GM13977 (cell line): ENCODE results near the gene RPL7L1.
"Not testable (repeated sequence)": the region's sequence is repeated elsewhere in the genome, so short reads cannot be mapped to it uniquely, and the experiment has no call there.

ENCODE experiments used
- DNase-seq: peaks from one replicate; pipeline ENCODE4 v3.0.0; 2012; ENCODE audit warnings: low spot score
- CTCF ChIP-seq: IDR thresholded peaks from 2 replicates; pipeline ENCODE4 v1.5.1; 2012; ENCODE audit warnings: mild to moderate bottlenecking, control low read depth; ENCODE audit not compliant: insufficient read depth; ENCODE audit errors: extremely low read depth, missing control alignments
- in situ Hi-C: fragments of 300-500 bp; cut with MboI; formaldehyde crosslinking; loops from one replicate; pipeline ENCODE4 v1.12.0; 2022; ENCODE audit warnings: low sequenced_read_pairs, low pct_unique_long_range_greater_than_20kb, mixed read lengths, inconsistent platforms; ENCODE audit not compliant: unreplicated experiment

Gene RPL7L1

GRCh38 chr6:42871711-42872110 lies 7.7 kb upstream of the RPL7L1 start:
- no peak for TF ChIP-seq CTCF
- in situ Hi-C loops, result no loop called here
- DNase-seq, result no peak

GRCh38 chr6:42873313-42873712 lies 6.1 kb upstream of the RPL7L1 start:
- no peak for TF ChIP-seq CTCF
- DNase-seq, result no peak
- in situ Hi-C loops, result no loop called here

GRCh38 chr6:42877695-42878094 lies 1.7 kb upstream of the RPL7L1 start:
- in situ Hi-C loops, result loop anchor here (5.0 kb wide), 1 partner anchor 215 kb away; no protein-coding TSS in a partner anchor
- no peak for DNase-seq

GRCh38 chr6:42880240-42880817 lies 913 bp downstream of the RPL7L1 start:
- in situ Hi-C loops, result not testable (repeated sequence)

More at GRCh38 chr6:42877695-42878094, 1.7 kb upstream of the RPL7L1 start:
- no peak for TF ChIP-seq CTCF

GRCh38 chr6:42880871-42881270 lies 1.5 kb downstream of the RPL7L1 start:
- DNase-seq, in situ Hi-C loops: not testable (repeated sequence)

More at GRCh38 chr6:42880240-42880817, 913 bp downstream of the RPL7L1 start:
- not testable (repeated sequence) for DNase-seq

- in situ Hi-C loops, result no loop called here
- DNase-seq, result no peak
- no peak for TF ChIP-seq CTCF
Observed at GRCh38 chr6:42885702-42886101, 6.3 kb downstream of the RPL7L1 start.

GRCh38 chr6:42888201-42888600 lies 8.8 kb downstream of the RPL7L1 start:
- in situ Hi-C loops, DNase-seq: not testable (repeated sequence)

- in situ Hi-C loops, result no loop called here
- TF ChIP-seq CTCF, result no peak
- DNase-seq, result no peak
Observed at GRCh38 chr6:42889815-42890214, 10.4 kb downstream of the RPL7L1 start.
